ENCODE data around the gene ENTPD1. TPM values are rescaled to one million over a fixed set of nuclear protein-coding genes. Genes with fewer than 3 reads are reported as not detected.
A peak's percentile ranks its signal among the peaks of the same experiment; 100 is the strongest.

Gene ENTPD1
- total and polyA plus RNA-seq, 9 of the 15 experiments (the other 6 are each of a cell fraction or from before 2014, with no cell fraction given): 0.07 to 1.5 (median 0.37) TPM

- no peak for TF ChIP-seq THRB (CRISPR knock-in tag; conservative IDR thresholded peaks at IDR 0.05)
- no peak for TF ChIP-seq HSF4 (CRISPR knock-in tag; IDR thresholded peaks at IDR 0.05; ENCODE audit: borderline replicate concordance)
- TF ChIP-seq FOXJ2 (tag; IDR thresholded peaks at IDR 0.05): no peak
- TF ChIP-seq CBFA2T2 (conservative IDR thresholded peaks at IDR 0.05): no peak
- TF ChIP-seq TCF7 (IDR thresholded peaks at IDR 0.05; ENCODE audit: borderline replicate concordance): no peak
- no peak for TF ChIP-seq HLTF (IDR thresholded peaks at IDR 0.05)
- TF ChIP-seq ZBTB33 (CRISPR knock-in tag; IDR thresholded peaks at IDR 0.05): no peak
- TF ChIP-seq NR2C1 (IDR thresholded peaks at IDR 0.05): no peak
- TF ChIP-seq NR2C1 (tag; IDR thresholded peaks at IDR 0.05): no peak
- TF ChIP-seq, protein P1, sequence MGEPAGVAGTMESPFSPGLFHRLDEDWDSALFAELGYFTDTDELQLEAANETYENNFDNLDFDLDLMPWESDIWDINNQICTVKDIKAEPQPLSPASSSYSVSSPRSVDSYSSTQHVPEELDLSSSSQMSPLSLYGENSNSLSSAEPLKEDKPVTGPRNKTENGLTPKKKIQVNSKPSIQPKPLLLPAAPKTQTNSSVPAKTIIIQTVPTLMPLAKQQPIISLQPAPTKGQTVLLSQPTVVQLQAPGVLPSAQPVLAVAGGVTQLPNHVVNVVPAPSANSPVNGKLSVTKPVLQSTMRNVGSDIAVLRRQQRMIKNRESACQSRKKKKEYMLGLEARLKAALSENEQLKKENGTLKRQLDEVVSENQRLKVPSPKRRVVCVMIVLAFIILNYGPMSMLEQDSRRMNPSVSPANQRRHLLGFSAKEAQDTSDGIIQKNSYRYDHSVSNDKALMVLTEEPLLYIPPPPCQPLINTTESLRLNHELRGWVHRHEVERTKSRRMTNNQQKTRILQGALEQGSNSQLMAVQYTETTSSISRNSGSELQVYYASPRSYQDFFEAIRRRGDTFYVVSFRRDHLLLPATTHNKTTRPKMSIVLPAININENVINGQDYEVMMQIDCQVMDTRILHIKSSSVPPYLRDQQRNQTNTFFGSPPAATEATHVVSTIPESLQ (CRISPR knock-in tag; IDR thresholded peaks at IDR 0.05): peak; percentile 43; the same call in 1 of the 2 replicates
- TF ChIP-seq ZBTB5 (IDR thresholded peaks at IDR 0.05): no peak
- no peak for TF ChIP-seq FOS (IDR thresholded peaks at IDR 0.05; ENCODE audit: extremely low read depth, insufficient read length)
- TF ChIP-seq ZNF551 (CRISPR knock-in tag; IDR thresholded peaks at IDR 0.05): no peak
- TF ChIP-seq GTF2B (IDR thresholded peaks at IDR 0.05; ENCODE audit: extremely low read depth, insufficient read length): no peak
- TF ChIP-seq, protein P2, sequence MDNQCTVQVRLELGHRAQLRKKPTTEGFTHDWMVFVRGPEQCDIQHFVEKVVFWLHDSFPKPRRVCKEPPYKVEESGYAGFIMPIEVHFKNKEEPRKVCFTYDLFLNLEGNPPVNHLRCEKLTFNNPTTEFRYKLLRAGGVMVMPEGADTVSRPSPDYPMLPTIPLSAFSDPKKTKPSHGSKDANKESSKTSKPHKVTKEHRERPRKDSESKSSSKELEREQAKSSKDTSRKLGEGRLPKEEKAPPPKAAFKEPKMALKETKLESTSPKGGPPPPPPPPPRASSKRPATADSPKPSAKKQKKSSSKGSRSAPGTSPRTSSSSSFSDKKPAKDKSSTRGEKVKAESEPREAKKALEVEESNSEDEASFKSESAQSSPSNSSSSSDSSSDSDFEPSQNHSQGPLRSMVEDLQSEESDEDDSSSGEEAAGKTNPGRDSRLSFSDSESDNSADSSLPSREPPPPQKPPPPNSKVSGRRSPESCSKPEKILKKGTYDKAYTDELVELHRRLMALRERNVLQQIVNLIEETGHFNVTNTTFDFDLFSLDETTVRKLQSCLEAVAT (IDR thresholded peaks at IDR 0.05): no peak
- no peak for TF ChIP-seq U2AF1 (optimal IDR thresholded peaks at IDR 0.05; ENCODE audit: low read depth, low read length)
- TF ChIP-seq ZNF76 (CRISPR knock-in tag; IDR thresholded peaks at IDR 0.05; ENCODE audit: borderline replicate concordance): no peak
- no peak for TF ChIP-seq ZNF165 (CRISPR knock-in tag; IDR thresholded peaks at IDR 0.05; ENCODE audit: borderline replicate concordance)
- TF ChIP-seq ZNF175 (CRISPR knock-in tag; IDR thresholded peaks at IDR 0.05; ENCODE audit: low read depth): no peak
Observed at GRCh38 chr10:95907456-95908253, 151.7 kb downstream of the ENTPD1 start, which contains the start of gene CC2D2B (continued).

Measured in K562 (cell line).